Fibroblast of mammary gland (primary cell): ENCODE results near the gene SEPTIN2.
A peak's percentile ranks its signal among the peaks of the same experiment; 100 is the strongest.

ENCODE experiments used
- DNase-seq: peaks from one replicate; pipeline ENCODE4 v3.0.0-alpha.2; 2010; ENCODE audit warnings: low read depth
- H3K4me3 ChIP-seq: 2 replicates; pipeline ENCODE4 v1.5.1; 2011; ENCODE audit warnings: low read depth, mild to moderate bottlenecking, low read length, moderate library complexity; ENCODE audit not compliant: control insufficient read depth
- CTCF ChIP-seq: conservative IDR thresholded peaks from 2 replicates; pipeline ENCODE4 v1.5.1; 2011; ENCODE audit warnings: low read depth, low read length, inconsistent platforms; ENCODE audit not compliant: control insufficient read depth, insufficient read depth

The SEPTIN2 gene

GRCh38 chr2:241295326-241296095 lies 20.2 kb upstream of the SEPTIN2 start:
- no peak overlapping the region for H3K4me3 ChIP-seq
- no peak for TF ChIP-seq CTCF
- peak; percentile 46 for DNase-seq

GRCh38 chr2:241296767-241297166 lies 19.0 kb upstream of the SEPTIN2 start:
- no peak for TF ChIP-seq CTCF
- no peak overlapping the region for H3K4me3 ChIP-seq
- DNase-seq: no peak

GRCh38 chr2:241298673-241299072 lies 17.1 kb upstream of the SEPTIN2 start:
- H3K4me3 ChIP-seq: no peak overlapping the region
- no peak for TF ChIP-seq CTCF
- DNase-seq: no peak

GRCh38 chr2:241300000-241300399 lies 15.7 kb upstream of the SEPTIN2 start:
- DNase-seq: no peak
- no peak for TF ChIP-seq CTCF

GRCh38 chr2:241302083-241302482 lies 13.6 kb upstream of the SEPTIN2 start:
- TF ChIP-seq CTCF: no peak
- DNase-seq: no peak

More at GRCh38 chr2:241300000-241300399, 15.7 kb upstream of the SEPTIN2 start:
- no peak overlapping the region for H3K4me3 ChIP-seq

GRCh38 chr2:241302759-241303651 lies 12.7 kb upstream of the SEPTIN2 start:
- TF ChIP-seq CTCF: no peak
- DNase-seq: no peak

More at GRCh38 chr2:241302083-241302482, 13.6 kb upstream of the SEPTIN2 start:
- no peak overlapping the region for H3K4me3 ChIP-seq

More at GRCh38 chr2:241302759-241303651, 12.7 kb upstream of the SEPTIN2 start:
- H3K4me3 ChIP-seq: no peak overlapping the region
